WTC11 (cell line): ENCODE measurements around the gene RPL7L1. TPM values are rescaled to one million over a fixed set of nuclear protein-coding genes. Genes with fewer than 3 reads are reported as not detected.

Source experiments
- total RNA-seq: library from RNA; stranded (reverse); gene quantifications from 3 replicates; pipeline ENCODE4 v1.2.3, GENCODE V29; 2021

RPL7L1 gene
- total RNA-seq, 1 experiment from 2014 or later, result 107 TPM

Other genes with a start within 250 kb of the RPL7L1 start
- 1.0 to 1.9 TPM (median 1.6 TPM) in 3 replicates for gene PRPH2, start 157.0 kb upstream of the RPL7L1 start, total RNA-seq
- gene TBCC, start 133.5 kb upstream of the RPL7L1 start, total RNA-seq, result 24.7 to 27.3 TPM (median 25.0 TPM) in 3 replicates
- gene BICRAL, start 97.6 kb upstream of the RPL7L1 start, total RNA-seq, result 9.4 to 10.3 TPM (median 9.7 TPM) in 3 replicates
- not detected in 3 replicates for gene PTCRA, start 36.4 kb downstream of the RPL7L1 start, total RNA-seq
- gene CNPY3, start 49.9 kb downstream of the RPL7L1 start, total RNA-seq, result 67.0 to 88.7 TPM (median 86.5 TPM) in 3 replicates
- gene GNMT, start 81.1 kb downstream of the RPL7L1 start, total RNA-seq, result 1.6 to 2.7 TPM (median 2.0 TPM) in 3 replicates
- 8.2 to 12.6 TPM (median 11.7 TPM) in 3 replicates for gene PEX6, start 99.6 kb downstream of the RPL7L1 start, total RNA-seq
- gene PPP2R5D, start 105.0 kb downstream of the RPL7L1 start, total RNA-seq, result 47.5 to 52.7 TPM (median 49.0 TPM) in 3 replicates
- 85.0 to 91.2 TPM (median 86.5 TPM) in 3 replicates for gene MEA1, start 134.3 kb downstream of the RPL7L1 start, total RNA-seq
- gene KLHDC3, start 134.6 kb downstream of the RPL7L1 start, total RNA-seq, result 157 to 172 TPM (median 169 TPM) in 3 replicates
- 65.6 to 81.0 TPM (median 67.9 TPM) in 3 replicates for gene RRP36, start 142.0 kb downstream of the RPL7L1 start, total RNA-seq
- gene CUL7, start 174.2 kb downstream of the RPL7L1 start, total RNA-seq, result 20.8 to 27.9 TPM (median 27.0 TPM) in 3 replicates
- 107 to 131 TPM (median 112 TPM) in 3 replicates for gene MRPL2, start 179.8 kb downstream of the RPL7L1 start, total RNA-seq
- gene KLC4, start 180.0 kb downstream of the RPL7L1 start, total RNA-seq, result 31.2 to 36.4 TPM (median 35.7 TPM) in 3 replicates
- 151 to 165 TPM (median 160 TPM) in 3 replicates for gene PTK7, start 196.7 kb downstream of the RPL7L1 start, total RNA-seq